T-cell (primary cell): ENCODE results near the gene STRAP. TPM values are rescaled to one million over a fixed set of nuclear protein-coding genes. Genes with fewer than 3 reads are reported as not detected.
"Not testable (repeated sequence)": the region's sequence is repeated elsewhere in the genome, so short reads cannot be mapped to it uniquely, and the experiment has no call there.

Source experiments
- ATAC-seq, 4 experiments: fragments of 200-7000 bp in 3 of 4; fragments of 150-1000 bp in 1 of 4; cut with Tn5 transposase; replicated peaks in 1 of 4; 1 replicate in 3 of 4; 2 replicates in 1 of 4; pipeline ENCODE4 v1.10.0; 2021; ENCODE audit warnings: moderate library complexity in 3 of 4, mild to moderate bottlenecking in 2 of 4, moderate number of reproducible peaks in 1 of 4
- CTCF ChIA-PET, 2 donors: fragments of 300-600 bp; sonication (Branson Sonifier 250); formaldehyde crosslinking; loops; one replicate each; lab custom pipeline; 2022; ENCODE audit warnings: antibody characterized with exemption in 2 of 2; lab: Charles Lee
- POLR2A ChIA-PET, 2 donors: fragments of 300-600 bp; sonication (Branson Sonifier 250); formaldehyde crosslinking; loops; one replicate each; lab custom pipeline; 2022; ENCODE audit warnings: antibody characterized with exemption in 2 of 2; lab: Charles Lee
- DNase-seq, 35 experiments: peaks; one replicate each; pipeline versions ENCODE4 v3.0.0 to v3.0.0-alpha.2; 2013 to 2023
- H3K27ac ChIP-seq: one replicate; pipeline ENCODE4 v1.5.1; 2013; ENCODE audit warnings: low read length
- H3K27me3 ChIP-seq, 2 experiments: replicated peaks in 1 of 2; 1 replicate in 1 of 2; 2 replicates in 1 of 2; pipeline versions ENCODE4 v1.6.1 to v1.7.0; 2013; ENCODE audit warnings: low read length in 1 of 2, mixed read lengths in 1 of 2; ENCODE audit not compliant: control insufficient read depth in 2 of 2, insufficient read depth in 2 of 2; ENCODE audit errors: extremely low read depth in 1 of 2
- H3K36me3 ChIP-seq, 2 donors: 1 replicate in 1 of 2; 2 replicates in 1 of 2; pipeline versions ENCODE4 v1.6.1 to v1.7.0; 2013; ENCODE audit warnings: low read length in 1 of 2; ENCODE audit not compliant: control insufficient read depth in 2 of 2, insufficient read depth in 1 of 2; ENCODE audit errors: extremely low read depth in 1 of 2
- H3K4me1 ChIP-seq, 2 experiments: 1 replicate in 1 of 2; 2 replicates in 1 of 2; pipeline versions ENCODE4 v1.6.1 to v1.7.0; 2013; ENCODE audit warnings: low read length in 2 of 2, mixed read lengths in 1 of 2; ENCODE audit not compliant: insufficient read depth in 2 of 2, control insufficient read depth in 1 of 2; ENCODE audit errors: extremely low read depth in 1 of 2
- H3K4me3 ChIP-seq, 2 donors: 1 replicate in 1 of 2; 2 replicates in 1 of 2; pipeline versions ENCODE4 v1.5.1 to v1.7.0; 2013; ENCODE audit warnings: mild to moderate bottlenecking in 2 of 2, low read length in 1 of 2, moderate library complexity in 1 of 2; ENCODE audit not compliant: control insufficient read depth in 1 of 2; ENCODE audit errors: extremely low read depth in 1 of 2
- H3K9me3 ChIP-seq: 2 replicates; pipeline ENCODE4 v1.7.0; 2013
- H3K27ac Mint-ChIP-seq, 2 donors: one replicate each; pipeline ENCODE4 v1.8.0; 2020 to 2021; ENCODE audit warnings: mild to moderate bottlenecking in 2 of 2, mixed read lengths in 2 of 2
- H3K27me3 Mint-ChIP-seq, 2 donors: one replicate each; pipeline ENCODE4 v1.8.0; 2021 to 2022; ENCODE audit warnings: mixed read lengths in 2 of 2
- H3K36me3 Mint-ChIP-seq: one replicate; pipeline ENCODE4 v1.8.0; 2021; ENCODE audit warnings: mixed read lengths
- H3K4me1 Mint-ChIP-seq, 3 donors: one replicate each; pipeline ENCODE4 v1.8.0; 2020 to 2022; ENCODE audit warnings: mixed read lengths in 3 of 3, mild to moderate bottlenecking in 1 of 3
- H3K4me3 Mint-ChIP-seq, 3 donors: one replicate each; pipeline ENCODE4 v1.8.0; 2020 to 2022; ENCODE audit warnings: mild to moderate bottlenecking in 3 of 3, mixed read lengths in 3 of 3, moderate library complexity in 3 of 3
- H3K9me3 Mint-ChIP-seq, 3 donors: one replicate each; pipeline ENCODE4 v1.8.0; 2020 to 2022; ENCODE audit warnings: mixed read lengths in 3 of 3
- WGBS: methylation state at CpG from one replicate; pipeline ENCODE4 v1.1.5; 2013; ENCODE audit warnings: missing lambda C conversion rate; ENCODE audit not compliant: insufficient coverage; 5-methylcytosine and 5-hydroxymethylcytosine counted together
- total RNA-seq, 35 experiments: library from RNA in 6 of 35; stranded (reverse) in 6 of 35; fragments of 120-200 nt in 1 of 35; gene quantifications; one replicate each; pipeline versions ENCODE4 v1.2.1 to v1.2.4 and lab custom pipeline; 2013 to 2026

The STRAP gene
- total RNA-seq, 5 donors from 2014 or later (not counting 1 experiment from before 2014, with no cell fraction given), result 47.4 to 101 (median 55.4) TPM

DNA sequence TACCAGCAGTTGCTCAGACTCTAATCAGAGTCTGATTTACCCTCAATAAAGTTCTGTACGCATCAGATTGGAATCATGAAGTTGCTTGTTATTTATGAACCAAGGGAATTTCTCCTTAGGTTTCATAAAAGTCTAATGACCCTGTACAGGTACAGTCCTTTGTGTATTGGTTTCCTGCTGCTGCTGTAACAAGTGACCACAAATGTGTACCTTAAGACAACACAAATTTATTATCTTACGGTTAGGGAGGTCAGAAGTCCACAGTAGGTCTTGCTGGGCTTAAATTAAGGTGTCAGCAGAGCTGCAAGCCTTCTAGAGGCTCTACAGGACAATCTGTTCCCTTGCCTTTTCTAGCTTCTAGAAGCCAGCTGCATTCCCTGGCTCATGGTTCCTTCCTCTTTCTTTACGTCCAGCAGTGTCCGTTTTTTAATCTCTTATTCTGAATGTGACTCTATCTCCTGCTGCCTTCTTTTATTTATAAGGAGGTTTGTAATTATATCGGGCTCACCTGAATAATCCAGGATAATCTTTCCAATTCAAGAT, 22.3 kb downstream of the STRAP start:
- ChIA-PET CTCF (interaction anchor here in 1 of 2 donors (0.9 to 2.1 kb wide), 2 partner anchors 15 to 318 kb away, joined by 3 to 6 read pairs; no protein-coding TSS in a partner anchor), POLR2A (interaction anchor here in 1 of 2 donors (0.6 to 0.7 kb wide), 2 partner anchors 118 to 126 kb away, joined by 3 read pairs; no protein-coding TSS in a partner anchor)
- ATAC-seq (no peak), DNase-seq (no peak)
- Mint-ChIP-seq H3K27ac (no peak overlapping the region), H3K27me3 (no peaks in the 10 kb centered on the region), H3K36me3 (peaks cover 31% of the 10 kb centered on the region), H3K4me3 (no peak overlapping the region), H3K4me1 (peaks cover 0 to under 1% (median 0%) of the 10 kb centered on the region in 3 donors), H3K9me3 (no peaks in the 10 kb centered on the region)
- WGBS, result 100% methylated on average over 1 of the region's 5 CpGs
- Histone ChIP-seq H3K27me3 (no peaks in the 10 kb centered on the region), H3K4me3 (no peak overlapping the region), H3K4me1 (no peaks in the 10 kb centered on the region), H3K9me3 (no peaks in the 10 kb centered on the region), H3K36me3 (peaks cover 2 to 47% of the 10 kb centered on the region in 2 donors), H3K27ac (no peak overlapping the region)

DNA sequence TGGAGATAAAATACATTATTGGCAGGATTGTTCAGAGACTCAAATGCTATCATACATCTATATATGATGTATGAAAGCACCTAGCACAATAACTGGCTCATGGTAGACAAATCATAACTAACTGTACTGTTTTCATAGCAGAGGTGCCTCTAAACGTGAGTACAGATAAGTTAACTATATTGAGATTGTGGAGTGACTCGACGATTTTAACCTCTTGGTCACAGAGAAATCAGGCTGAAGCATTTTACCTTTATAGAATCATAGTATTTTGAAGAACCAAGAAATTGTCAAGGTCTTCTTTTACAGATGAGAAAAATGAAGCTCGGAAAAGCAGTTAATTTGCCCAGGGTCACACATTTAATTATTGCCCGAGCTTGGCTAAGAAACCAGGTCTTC, 28.3 kb downstream of the STRAP start:
- POLR2A ChIA-PET, result interaction anchor here (0.5 to 1.1 kb wide), 9 partner anchors 10 to 1523 kb away, joined by 3 to 5 read pairs (median 3); partner anchors contain the start of gene STRAP (in 1 of the 2)
- Mint-ChIP-seq H3K4me1 (peaks cover 20 to 28% (median 21%) of the 10 kb centered on the region in 3 donors), H3K9me3 (no peaks in the 10 kb centered on the region), H3K27ac (peak overlapping the region in 1 of 2 donors; percentile 20), H3K27me3 (no peaks in the 10 kb centered on the region), H3K4me3 (peak overlapping the region; percentile 86 to 92 (median 91)), H3K36me3 (no peaks in the 10 kb centered on the region)
- ATAC-seq, result no peak
- CTCF ChIA-PET, result interaction anchor here (0.6 to 6.3 kb wide), 9 partner anchors 9 to 320 kb away, joined by 3 to 49 read pairs (median 4); no protein-coding TSS in a partner anchor
- peak overlapping the region in 1 of 2 donors; percentile 81 for H3K4me3 ChIP-seq
- H3K27ac ChIP-seq, result no peak overlapping the region
- peaks cover 0 to 4% of the 10 kb centered on the region in 2 experiments for H3K4me1 ChIP-seq
- no peaks in the 10 kb centered on the region for H3K9me3 ChIP-seq
- WGBS, result 57% methylated on average over 1 of the region's 5 CpGs
- no peaks in the 10 kb centered on the region for H3K36me3 ChIP-seq
- H3K27me3 ChIP-seq, result no peaks in the 10 kb centered on the region
- DNase-seq, result no peak

DNA sequence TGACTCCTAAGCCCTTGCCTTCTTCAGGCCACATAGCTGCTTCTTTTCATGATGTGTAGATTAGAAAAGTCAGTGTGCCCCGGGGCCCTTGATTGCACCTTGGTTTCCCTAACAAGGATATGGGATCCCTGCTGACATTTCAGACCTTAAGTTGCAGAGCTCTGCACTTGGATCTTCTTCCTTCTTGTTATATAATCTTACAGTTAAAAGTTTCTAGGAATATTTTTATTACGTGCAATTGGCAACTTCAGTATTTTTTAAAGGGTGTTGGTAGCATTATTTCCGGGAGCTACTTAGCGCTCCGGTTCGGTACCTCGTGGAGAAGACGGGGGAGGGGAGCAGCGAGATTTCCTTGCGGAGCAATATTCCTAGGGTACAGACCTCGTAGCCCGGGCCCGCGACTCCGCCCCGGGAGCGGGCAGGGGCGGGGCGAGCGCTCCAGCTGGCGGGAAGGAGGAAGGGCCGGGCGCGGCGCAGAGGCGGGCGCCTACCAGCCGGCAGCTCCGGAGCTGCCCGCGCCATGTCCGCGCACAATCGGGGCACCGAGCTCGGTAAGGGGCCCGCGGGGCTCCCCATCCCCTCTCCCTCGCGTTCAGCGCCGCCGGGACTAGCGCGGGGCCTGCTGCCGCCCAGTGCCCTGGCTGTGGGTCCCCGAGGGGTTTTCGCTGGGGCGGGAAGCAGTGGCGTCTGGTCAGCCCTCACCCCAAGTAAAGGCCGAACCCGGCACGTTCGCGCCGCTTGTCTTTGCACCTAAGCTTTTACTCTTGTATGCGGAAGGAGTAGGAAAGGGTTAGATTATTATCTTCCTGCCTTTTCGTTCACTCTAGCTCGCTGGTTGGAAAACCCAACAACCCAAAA, 28.9 kb downstream of the STRAP start, which contains the start of gene DERA:
TSS of gene DERA (plus strand) at position 469 of the 858 bp plus-strand sequence. CDS start at position 521, 52 bp downstream.
- peaks cover 20 to 28% (median 21%) of the 10 kb centered on the region in 3 donors for H3K4me1 Mint-ChIP-seq
- Histone ChIP-seq H3K4me1 (peaks cover 0 to 4% of the 10 kb centered on the region in 2 experiments), H3K36me3 (no peaks in the 10 kb centered on the region), H3K9me3 (no peaks in the 10 kb centered on the region), H3K4me3 (peak within 1 kb of the TSS; percentile 81 to 87), H3K27ac (peak within 1 kb of the TSS; percentile 73), H3K27me3 (no peaks in the 10 kb centered on the region)
- DNase-seq (peak; percentile 6 to 67 (median 37)), ATAC-seq (peak; percentile 88 to 97 (median 94))
- no peaks in the 10 kb centered on the region for H3K27me3 Mint-ChIP-seq
- ChIA-PET POLR2A (interaction anchor here (0.5 to 1.1 kb wide), 8 partner anchors 9 to 1524 kb away, joined by 3 to 12 read pairs (median 4); partner anchors contain the start of gene STRAP (in 1 of the 2)), CTCF (interaction anchor here (0.6 to 6.3 kb wide), 15 partner anchors 10 to 1416 kb away, joined by 3 to 49 read pairs (median 3); no protein-coding TSS in a partner anchor)
- no peaks in the 10 kb centered on the region for H3K9me3 Mint-ChIP-seq
- under 1% methylated on average over 48 of the region's 59 CpGs for WGBS
- peak within 1 kb of the TSS; percentile 90 to 91 for H3K27ac Mint-ChIP-seq
- H3K36me3 Mint-ChIP-seq, result peaks cover 4% of the 10 kb centered on the region
- H3K4me3 Mint-ChIP-seq, result peak within 1 kb of the TSS; percentile 91 to 94 (median 92)

DNA sequence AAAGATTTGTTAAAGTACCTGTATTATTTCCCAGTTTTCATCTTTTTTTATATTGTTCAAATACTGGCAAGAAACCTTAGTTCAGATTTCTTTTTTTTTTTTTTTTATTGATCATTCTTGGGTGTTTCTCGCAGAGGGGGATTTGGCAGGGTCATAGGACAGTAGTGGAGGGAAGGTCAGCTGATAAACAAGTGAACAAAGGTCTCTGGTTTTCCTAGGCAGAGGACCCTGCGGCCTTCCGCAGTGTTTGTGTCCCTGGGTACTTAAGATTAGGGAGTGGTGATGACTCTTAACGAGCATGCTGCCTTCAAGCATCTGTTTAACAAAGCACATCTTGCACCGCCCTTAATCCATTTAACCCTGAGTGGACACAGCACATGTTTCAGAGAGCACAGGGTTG, 29.7 kb downstream of the STRAP start:
- H3K36me3 ChIP-seq, H3K27me3 ChIP-seq, H3K36me3 Mint-ChIP-seq, DNase-seq, H3K4me1 ChIP-seq, H3K9me3 Mint-ChIP-seq, POLR2A ChIA-PET, ATAC-seq, H3K27me3 Mint-ChIP-seq, H3K9me3 ChIP-seq: not testable (repeated sequence)
- Mint-ChIP-seq H3K4me1 (peaks cover 20 to 28% (median 21%) of the 10 kb centered on the region in 3 donors), H3K4me3 (peak overlapping the region; percentile 91 to 94 (median 92)), H3K27ac (peak overlapping the region; percentile 90 to 91)
- peak overlapping the region; percentile 73 for H3K27ac ChIP-seq
- CTCF ChIA-PET, result interaction anchor here (0.7 to 6.3 kb wide), 10 partner anchors 10 to 1107 kb away, joined by 3 to 49 read pairs (median 4); no protein-coding TSS in a partner anchor
- WGBS, result no CpG with 5 or more reads among the region's 5 CpGs
- peak overlapping the region; percentile 81 to 87 for H3K4me3 ChIP-seq

DNA sequence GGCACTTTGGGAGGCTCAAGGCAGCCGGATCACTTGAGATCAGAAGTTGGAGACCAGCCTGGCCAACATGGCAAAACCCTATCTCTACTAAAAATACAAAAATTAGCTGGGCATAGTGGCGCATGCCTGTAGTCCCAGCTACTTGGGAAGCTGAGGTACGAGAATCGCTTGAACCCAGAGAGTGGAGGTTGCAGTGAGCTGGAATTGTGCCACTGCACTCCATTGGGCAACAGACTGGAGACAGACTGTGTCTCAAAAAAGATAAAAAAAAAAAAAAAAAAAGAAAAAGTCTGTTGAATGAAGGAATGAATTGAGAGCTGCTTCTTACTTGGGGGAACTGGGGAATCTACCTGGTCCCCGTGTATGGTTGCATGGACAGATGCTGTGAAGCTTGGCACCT, 31.9 kb downstream of the STRAP start:
- H3K4me3 ChIP-seq, DNase-seq, H3K9me3 Mint-ChIP-seq, H3K4me1 ChIP-seq, ATAC-seq, H3K9me3 ChIP-seq, H3K27ac ChIP-seq, H3K4me3 Mint-ChIP-seq, H3K27me3 Mint-ChIP-seq, H3K36me3 ChIP-seq, H3K27me3 ChIP-seq, H3K27ac Mint-ChIP-seq: not testable (repeated sequence)
- ChIA-PET POLR2A (interaction anchor here in 1 of 2 donors (0.6 kb wide), 1 partner anchor 1221 kb away, joined by 4 read pairs; no protein-coding TSS in a partner anchor), CTCF (interaction anchor here in 1 of 2 donors (6.3 kb wide), 1 partner anchor 16 kb away, joined by 49 read pairs; no protein-coding TSS in a partner anchor)
- peaks cover 12% of the 10 kb centered on the region for H3K36me3 Mint-ChIP-seq
- no CpG with 5 or more reads among the region's 5 CpGs for WGBS
- peaks cover 21 to 28% (median 24%) of the 10 kb centered on the region in 3 donors for H3K4me1 Mint-ChIP-seq

DNA sequence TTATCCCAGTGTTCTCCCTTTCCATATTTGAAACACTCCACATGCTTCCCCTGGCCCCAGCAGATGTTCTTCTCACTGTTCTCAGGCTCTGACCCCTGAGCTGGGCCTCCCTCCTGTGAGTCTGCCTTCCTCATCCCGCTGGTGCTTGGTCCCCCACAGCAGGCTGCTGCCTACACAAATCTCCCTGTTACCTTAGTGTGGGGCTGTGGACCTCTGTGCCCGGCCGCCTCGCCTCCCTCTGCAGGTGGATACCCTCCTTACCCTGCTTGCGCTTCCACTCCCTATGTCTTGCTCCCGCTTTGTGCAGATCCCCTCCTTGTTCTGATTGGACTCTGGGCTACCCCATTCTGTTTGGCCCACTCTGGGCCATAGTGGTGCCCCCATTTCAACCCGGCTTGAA, 35.9 kb downstream of the STRAP start:
- ChIA-PET POLR2A (no interaction called here), CTCF (no interaction called here)
- whole genome bisulfite sequencing, result 93% methylated on average over 6 of the region's 7 CpGs
- Histone ChIP-seq H3K27ac (no peak overlapping the region), H3K4me3 (no peak overlapping the region), H3K36me3 (peaks cover 0 to 4% of the 10 kb centered on the region in 2 donors), H3K9me3 (no peaks in the 10 kb centered on the region), H3K4me1 (no peaks in the 10 kb centered on the region), H3K27me3 (no peaks in the 10 kb centered on the region)
- no peak overlapping the region for H3K4me3 Mint-ChIP-seq
- no peaks in the 10 kb centered on the region for H3K27me3 Mint-ChIP-seq
- peaks cover 0 to 12% (median 8%) of the 10 kb centered on the region in 3 donors for H3K4me1 Mint-ChIP-seq
- DNase-seq (no peak), ATAC-seq (no peak)
- peaks cover 12% of the 10 kb centered on the region for H3K36me3 Mint-ChIP-seq
- no peaks in the 10 kb centered on the region for H3K9me3 Mint-ChIP-seq
- H3K27ac Mint-ChIP-seq, result no peak overlapping the region
